Pancreas (tissue), 10 donors: ENCODE data around the gene RAD51B. TPM values are rescaled to one million over a fixed set of nuclear protein-coding genes. Genes with fewer than 3 reads are reported as not detected.

Experiments
- ATAC-seq, 4 donors: fragments of 200-7000 bp; cut with Tn5 transposase; one replicate each; pipeline versions ENCODE4 v1.8.0 to v1.9.1; 2020; ENCODE audit warnings: mild to moderate bottlenecking in 4 of 4, moderate library complexity in 4 of 4
- DNase-seq, 6 donors: peaks; one replicate each; pipeline ENCODE4 v3.0.0-alpha.2; 2020
- FAIRE-seq: peaks from 2 replicates; lab custom pipeline; 2012; peaks lifted over from hg19 to GRCh38; lab: Jason Lieb, UNC
- H3K27ac ChIP-seq, 4 donors: fragments of 200-600 bp; sonication (generic); 1 replicate in 3 of 4; 2 replicates in 1 of 4; pipeline versions ENCODE4 v1.5.0 to v1.8.0; 2020
- H3K27me3 ChIP-seq, 4 donors: fragments of 200-600 bp; one replicate each; pipeline ENCODE4 v1.8.0; 2021
- H3K36me3 ChIP-seq, 3 donors: fragments of 200-600 bp; sonication (generic) in 1 of 3; one replicate each; pipeline versions ENCODE4 v1.5.0 to v1.8.0; 2020 to 2021
- H3K4me1 ChIP-seq, 3 donors: fragments of 200-600 bp; one replicate each; pipeline ENCODE4 v1.8.0; 2021
- H3K4me3 ChIP-seq, 4 donors: fragments of 200-600 bp; sonication (generic) in 2 of 4; one replicate each; pipeline versions ENCODE4 v1.5.0 to v1.8.0; 2020 to 2021
- H3K9me3 ChIP-seq, 4 donors: fragments of 200-600 bp; one replicate each; pipeline ENCODE4 v1.8.0; 2021
- CTCF ChIP-seq, 4 donors: fragments of 200-600 bp; sonication (generic) in 3 of 4; IDR thresholded peaks; one replicate each; pipeline versions ENCODE4 v1.5.0 to v1.8.0; 2021; ENCODE audit warnings: antibody characterized with exemption in 4 of 4
- WGBS, 2 donors: extraction: QIAGEN DNeasy Blood & Tissue Kit; methylation state at CpG; one replicate each; pipeline ENCODE4 v1.1.7; 2013; 5-methylcytosine and 5-hydroxymethylcytosine counted together
- intact Hi-C, 3 donors: fragments of 100-400 bp; cut with DNase I; formaldehyde crosslinking; loops; one replicate each; pipeline versions ENCODE4 v1.11.1 to v1.14.2; 2022
- polyA plus RNA-seq, 2 donors: library from polyadenylated mRNA; stranded (reverse); fragments of 200-250 nt; gene quantifications; one replicate each; pipeline ENCODE4 v1.2.3, GENCODE V29; 2013
- total RNA-seq, 6 donors: library from RNA; stranded (reverse); fragmentation: NEBNext Ultra II Directional in 4 of 6; extraction: Animal tissue kit (Norgen Biotek cat#: 25700) in 4 of 6; gene quantifications; one replicate each; pipeline versions ENCODE4 v1.2.1 to v1.2.4, GENCODE V29; 2021 to 2023
- donor health status: healthy with polysubstance abuse.
- donor health status: DM: no; HTN: no; CAD: no; lungs with moderate emphysema.
- donor health status: DM: no; HTN: no; CAD: no.
- donor health status: control.
- donor health status: control.
- donor health status: Bipolar disorder and iron deficiency.
- donor health status: DM: yes; HTN: yes; CAD: no.
- donor health status: DM: no; HTN: no; CAD: no.
- donor health status: DM: no; HTN: no; CAD: no.
- donor health status: DM: yes; HTN: yes; CAD: no.

RAD51B gene
- total and polyA plus RNA-seq, 8 donors: 1.1 to 17.3 (median 5.8) TPM

GRCh38 chr14:68359022-68359836 lies 539.6 kb downstream of the RAD51B start:
- WGBS, 2 donors: 77 to 81% methylated on average over 12 of the region's 12 CpGs
- H3K36me3 ChIP-seq: no peaks in the 10 kb centered on the region
- H3K4me3 ChIP-seq: no peak overlapping the region
- ATAC-seq (no peak), DNase-seq (no peak), FAIRE-seq (no peak)
- H3K27ac ChIP-seq: peak overlapping the region; percentile 13 to 68 (median 48)
- peaks cover 12 to 20% (median 18%) of the 10 kb centered on the region in 3 donors for H3K4me1 ChIP-seq
- no peaks in the 10 kb centered on the region for H3K9me3 ChIP-seq
- intact Hi-C loops: no loop called here
- H3K27me3 ChIP-seq: no peaks in the 10 kb centered on the region
- no peak for TF ChIP-seq CTCF (IDR thresholded peaks at IDR 0.05)

GRCh38 chr14:68359837-68360552 lies 540.4 kb downstream of the RAD51B start:
- no peak for TF ChIP-seq CTCF (IDR thresholded peaks at IDR 0.05)
- peak; percentile 39 to 67 (median 45) for ATAC-seq
- DNase-seq: no peak
- no peaks in the 10 kb centered on the region for H3K9me3 ChIP-seq
- H3K27me3 ChIP-seq: no peaks in the 10 kb centered on the region
- peak overlapping the region; percentile 13 to 68 (median 48) for H3K27ac ChIP-seq
- H3K4me1 ChIP-seq: peaks cover 12 to 20% (median 20%) of the 10 kb centered on the region in 3 donors
- no peak overlapping the region for H3K4me3 ChIP-seq
- WGBS, 2 donors: 59 to 60% methylated on average over 8 of the region's 8 CpGs
- no peak for FAIRE-seq
- no peaks in the 10 kb centered on the region for H3K36me3 ChIP-seq
- intact Hi-C loops: no loop called here

GRCh38 chr14:68361231-68361630 lies 541.7 kb downstream of the RAD51B start:
- H3K27ac ChIP-seq: peak overlapping the region in 2 of 4 donors; percentile 58 to 68

GRCh38 chr14:68362846-68363245 lies 543.3 kb downstream of the RAD51B start:
- Histone ChIP-seq H3K4me3 (no peak overlapping the region), H3K27ac (no peak overlapping the region), H3K9me3 (no peaks in the 10 kb centered on the region), H3K4me1 (peaks cover 12 to 37% (median 26%) of the 10 kb centered on the region in 3 donors), H3K27me3 (no peaks in the 10 kb centered on the region), H3K36me3 (no peaks in the 10 kb centered on the region)
- DNase-seq (no peak), ATAC-seq (no peak), FAIRE-seq (no peak)
- WGBS, 2 donors: 73 to 80% methylated on average over 4 of the region's 4 CpGs
- no peak for TF ChIP-seq CTCF (IDR thresholded peaks at IDR 0.05)
- intact Hi-C loops: no loop called here

More at GRCh38 chr14:68361231-68361630, 541.7 kb downstream of the RAD51B start:
- ATAC-seq (peak; percentile 73 to 89 (median 83)), DNase-seq (peak in 3 of 6 donors; percentile 36 to 55 (median 48)), FAIRE-seq (no peak)
- TF ChIP-seq CTCF (IDR thresholded peaks at IDR 0.05): no peak
- Histone ChIP-seq H3K9me3 (no peaks in the 10 kb centered on the region), H3K27me3 (no peaks in the 10 kb centered on the region), H3K4me1 (peaks cover 12 to 33% (median 26%) of the 10 kb centered on the region in 3 donors), H3K4me3 (no peak overlapping the region), H3K36me3 (no peaks in the 10 kb centered on the region)
- intact Hi-C loops: no loop called here
- WGBS, 2 donors: 36 to 41% methylated on average over 2 of the region's 2 CpGs
